ENCODE results near the gene FH. TPM values are rescaled to one million over a fixed set of nuclear protein-coding genes. Genes with fewer than 3 reads are reported as not detected.

Gene FH
- total RNA-seq, 1 experiment from 2014 or later, result 73.6 TPM

GRCh38 chr1:241459186-241459802 lies 60.3 kb downstream of the FH start:
- no peak for TF ChIP-seq CTCF (conservative IDR thresholded peaks at IDR 0.05; ENCODE audit: low read depth, low read length)
- TF ChIP-seq EZH2 (IDR thresholded peaks at IDR 0.05; ENCODE audit: borderline replicate concordance, low read depth, low read length, poor library complexity, severe bottlenecking), result no peak
- Histone ChIP-seq H3K27ac (ENCODE audit: low read depth, low read length, poor library complexity, severe bottlenecking) (no peak overlapping the region), H3K4me1 (ENCODE audit: insufficient read depth, low read length, poor library complexity, severe bottlenecking) (peaks cover 9% of the 10 kb centered on the region), H3K9me3 (ENCODE audit: low read depth, low read length, poor library complexity, severe bottlenecking) (no peaks in the 10 kb centered on the region), H3K36me3 (ENCODE audit: insufficient read depth, low read length, poor library complexity, severe bottlenecking) (no peaks in the 10 kb centered on the region), H3K27me3 (replicated peaks; ENCODE audit: insufficient read depth, low read depth, low read length, poor library complexity) (no peaks in the 10 kb centered on the region), H3K4me3 (ENCODE audit: low read depth, low read length, poor library complexity, severe bottlenecking) (no peak overlapping the region)
- intact Hi-C loops (cut with micrococcal nuclease; ENCODE audit: unreplicated experiment), result no loop called here
- CTCF ChIA-PET, result no interaction called here
- POLR2A ChIA-PET (ENCODE audit: low non-redundant PET), result no interaction called here
- BruUV-seq (replicated peaks), result no TSS peak
- DNase-seq (ENCODE audit: low spot score), result no peak

- Histone ChIP-seq H3K36me3 (ENCODE audit: insufficient read depth, low read length, poor library complexity, severe bottlenecking) (no peaks in the 10 kb centered on the region), H3K9me3 (ENCODE audit: low read depth, low read length, poor library complexity, severe bottlenecking) (no peaks in the 10 kb centered on the region), H3K4me3 (ENCODE audit: low read depth, low read length, poor library complexity, severe bottlenecking) (no peak overlapping the region), H3K4me1 (ENCODE audit: insufficient read depth, low read length, poor library complexity, severe bottlenecking) (peaks cover 4% of the 10 kb centered on the region), H3K27me3 (replicated peaks; ENCODE audit: insufficient read depth, low read depth, low read length, poor library complexity) (no peaks in the 10 kb centered on the region), H3K27ac (ENCODE audit: low read depth, low read length, poor library complexity, severe bottlenecking) (no peak overlapping the region)
- BruUV-seq (replicated peaks), result no TSS peak
- no peak for DNase-seq (ENCODE audit: low spot score)
- CTCF ChIA-PET, result no interaction called here
- TF ChIP-seq EZH2 (IDR thresholded peaks at IDR 0.05; ENCODE audit: borderline replicate concordance, low read depth, low read length, poor library complexity, severe bottlenecking) (no peak), CTCF (conservative IDR thresholded peaks at IDR 0.05; ENCODE audit: low read depth, low read length) (no peak)
- intact Hi-C loops (cut with micrococcal nuclease; ENCODE audit: unreplicated experiment), result no loop called here
- POLR2A ChIA-PET (ENCODE audit: low non-redundant PET), result no interaction called here
Observed at GRCh38 chr1:241457421-241457820, 62.1 kb downstream of the FH start.

- no peaks in the 10 kb centered on the region for H3K27me3 ChIP-seq (replicated peaks; ENCODE audit: insufficient read depth, low read depth, low read length, poor library complexity)
- ChIA-PET CTCF (no interaction called here), POLR2A (ENCODE audit: low non-redundant PET) (no interaction called here)
- no peaks in the 10 kb centered on the region for H3K9me3 ChIP-seq (ENCODE audit: low read depth, low read length, poor library complexity, severe bottlenecking)
- no peak overlapping the region for H3K4me3 ChIP-seq (ENCODE audit: low read depth, low read length, poor library complexity, severe bottlenecking)
- no peaks in the 10 kb centered on the region for H3K4me1 ChIP-seq (ENCODE audit: insufficient read depth, low read length, poor library complexity, severe bottlenecking)
- intact Hi-C loops (cut with micrococcal nuclease; ENCODE audit: unreplicated experiment), result no loop called here
- BruUV-seq (replicated peaks), result no TSS peak
- no peaks in the 10 kb centered on the region for H3K36me3 ChIP-seq (ENCODE audit: insufficient read depth, low read length, poor library complexity, severe bottlenecking)
- DNase-seq (ENCODE audit: low spot score), result no peak
- TF ChIP-seq CTCF (conservative IDR thresholded peaks at IDR 0.05; ENCODE audit: low read depth, low read length) (no peak), EZH2 (IDR thresholded peaks at IDR 0.05; ENCODE audit: borderline replicate concordance, low read depth, low read length, poor library complexity, severe bottlenecking) (no peak)
- no peak overlapping the region for H3K27ac ChIP-seq (ENCODE audit: low read depth, low read length, poor library complexity, severe bottlenecking)
Observed at GRCh38 chr1:241456743-241457142, 62.8 kb downstream of the FH start.

Data from A673 (cell line).